Small intestine (tissue), 7 donors: ENCODE results near the gene RCC2. TPM values are rescaled to one million over a fixed set of nuclear protein-coding genes. Genes with fewer than 3 reads are reported as not detected.
"Not testable (repeated sequence)": the region's sequence is repeated elsewhere in the genome, so short reads cannot be mapped to it uniquely, and the experiment has no call there.

ENCODE experiments used
- DNase-seq, 2 donors: peaks; one replicate each; pipeline versions ENCODE4 v3.0.0 to v3.0.0-alpha.2; 2013
- FAIRE-seq: peaks from 2 replicates; lab custom pipeline; 2012; peaks lifted over from hg19 to GRCh38; lab: Jason Lieb, UNC
- H3K27ac ChIP-seq, 3 donors: one replicate each; pipeline ENCODE4 v1.5.1; 2013; ENCODE audit warnings: low read length in 2 of 3, mild to moderate bottlenecking in 2 of 3, control low read depth in 1 of 3, inconsistent platforms in 1 of 3, low read depth in 1 of 3, moderate library complexity in 1 of 3
- H3K27me3 ChIP-seq, 3 donors: one replicate each; pipeline ENCODE4 v1.6.1; 2013; ENCODE audit warnings: low read length in 3 of 3, inconsistent platforms in 1 of 3; ENCODE audit not compliant: control insufficient read depth in 3 of 3, insufficient read depth in 3 of 3
- H3K36me3 ChIP-seq, 3 donors: one replicate each; pipeline ENCODE4 v1.6.1; 2013; ENCODE audit warnings: low read length in 3 of 3, inconsistent platforms in 1 of 3, low read depth in 1 of 3, mild to moderate bottlenecking in 1 of 3, moderate library complexity in 1 of 3; ENCODE audit not compliant: control insufficient read depth in 3 of 3, insufficient read depth in 2 of 3
- H3K4me1 ChIP-seq, 3 donors: one replicate each; pipeline ENCODE4 v1.6.1; 2013; ENCODE audit warnings: low read length in 2 of 3, inconsistent platforms in 1 of 3, low read depth in 1 of 3, mild to moderate bottlenecking in 1 of 3, moderate library complexity in 1 of 3; ENCODE audit not compliant: control insufficient read depth in 3 of 3, insufficient read depth in 2 of 3
- H3K4me3 ChIP-seq, 3 donors: one replicate each; pipeline ENCODE4 v1.5.1; 2013; ENCODE audit warnings: low read length in 3 of 3, control low read depth in 1 of 3, inconsistent platforms in 1 of 3, low read depth in 1 of 3, mild to moderate bottlenecking in 1 of 3, moderate library complexity in 1 of 3
- H3K9me3 ChIP-seq, 2 donors: one replicate each; pipeline ENCODE4 v1.6.1; 2013; ENCODE audit warnings: low read depth in 1 of 2, low read length in 1 of 2; ENCODE audit not compliant: control insufficient read depth in 2 of 2, insufficient read depth in 1 of 2
- WGBS, 3 donors: extraction: QIAGEN DNeasy Blood & Tissue Kit; methylation state at CpG; one replicate each; pipeline ENCODE4 v1.1.7; 2013; 5-methylcytosine and 5-hydroxymethylcytosine counted together
- polyA plus RNA-seq, 4 donors: library from polyadenylated mRNA; stranded (reverse) in 3 of 4; unstranded in 1 of 4; fragments of 200-250 nt in 3 of 4; fragments of 120-200 nt in 1 of 4; gene quantifications; one replicate each; pipeline versions ENCODE4 v1.2.1 to v1.2.3, GENCODE V29; 2013
- donor health status: healthy with polysubstance abuse.
- donor health status: control.
- donor health status: control.
- donor health status: Bipolar disorder and iron deficiency.
- donor health status: healthy.

The RCC2 gene
- polyA plus RNA-seq, 4 donors, result 11.2 to 65.6 (median 29.6) TPM

- Histone ChIP-seq H3K9me3 (no peaks in the 10 kb centered on the region), H3K4me1 (no peaks in the 10 kb centered on the region), H3K4me3 (no peak overlapping the region), H3K27me3 (no peaks in the 10 kb centered on the region), H3K36me3 (peaks cover 9 to 79% (median 12%) of the 10 kb centered on the region in 3 donors), H3K27ac (no peak overlapping the region)
- no peak for DNase-seq
- FAIRE-seq, result no peak
- WGBS, 3 donors, result 63 to 70% (median 66%) methylated on average over 7 of the region's 7 CpGs
Measured at GRCh38 chr1:17422461-17422860, 17.0 kb downstream of the RCC2 start.

GRCh38 chr1:17420391-17420918, 19.0 kb downstream of the RCC2 start:
- Histone ChIP-seq H3K36me3 (peaks cover 15 to 76% (median 16%) of the 10 kb centered on the region in 3 donors), H3K4me1 (no peaks in the 10 kb centered on the region), H3K4me3 (no peak overlapping the region), H3K9me3 (no peaks in the 10 kb centered on the region), H3K27me3 (no peaks in the 10 kb centered on the region), H3K27ac (no peak overlapping the region)
- DNase-seq (no peak), FAIRE-seq (no peak)
- 72 to 77% (median 74%) methylated on average over 6 of the region's 6 CpGs for WGBS, 3 donors

- FAIRE-seq, result no peak
- DNase-seq, result peak; percentile 32 to 67
- Histone ChIP-seq H3K4me1 (no peaks in the 10 kb centered on the region), H3K36me3 (peaks cover 12 to 74% (median 15%) of the 10 kb centered on the region in 3 donors), H3K27ac (no peak overlapping the region), H3K4me3 (no peak overlapping the region), H3K27me3 (no peaks in the 10 kb centered on the region), H3K9me3 (no peaks in the 10 kb centered on the region)
- WGBS, 3 donors, result 48 to 59% (median 54%) methylated on average over 42 of the region's 42 CpGs
Measured at GRCh38 chr1:17419626-17420328, 19.7 kb downstream of the RCC2 start.

- no peak for FAIRE-seq
- WGBS, 3 donors, result 91 to 93% (median 91%) methylated on average over 20 of the region's 20 CpGs
Measured at GRCh38 chr1:17416389-17416788, 23.1 kb downstream of the RCC2 start.

GRCh38 chr1:17414022-17414421, 25.5 kb downstream of the RCC2 start:
- Histone ChIP-seq H3K27me3 (no peaks in the 10 kb centered on the region), H3K36me3 (peaks cover 31 to 85% (median 34%) of the 10 kb centered on the region in 3 donors), H3K4me3 (no peak overlapping the region), H3K27ac (no peak overlapping the region), H3K4me1 (no peaks in the 10 kb centered on the region), H3K9me3 (no peaks in the 10 kb centered on the region)
- FAIRE-seq (no peak), DNase-seq (no peak)
- WGBS, 3 donors, result 93 to 97% (median 95%) methylated on average over 2 of the region's 2 CpGs

More at GRCh38 chr1:17416389-17416788, 23.1 kb downstream of the RCC2 start:
- DNase-seq, result no peak
- no peak overlapping the region for H3K27ac ChIP-seq
- no peaks in the 10 kb centered on the region for H3K9me3 ChIP-seq
- no peak overlapping the region for H3K4me3 ChIP-seq
- H3K27me3 ChIP-seq, result no peaks in the 10 kb centered on the region
- H3K36me3 ChIP-seq, result peaks cover 24 to 74% (median 25%) of the 10 kb centered on the region in 3 donors
- H3K4me1 ChIP-seq, result no peaks in the 10 kb centered on the region

GRCh38 chr1:17412093-17412870, 27.2 kb downstream of the RCC2 start:
- H3K36me3 ChIP-seq, result peaks cover 35 to 80% (median 35%) of the 10 kb centered on the region in 3 donors
- no peaks in the 10 kb centered on the region for H3K27me3 ChIP-seq
- no peaks in the 10 kb centered on the region for H3K9me3 ChIP-seq
- FAIRE-seq (no peak), DNase-seq (no peak)
- 50 to 81% (median 70%) methylated on average over 16 of the region's 16 CpGs for whole genome bisulfite sequencing, 3 donors
- no peaks in the 10 kb centered on the region for H3K4me1 ChIP-seq
- no peak overlapping the region for H3K27ac ChIP-seq
- no peak overlapping the region for H3K4me3 ChIP-seq

- FAIRE-seq (no peak), DNase-seq (no peak)
- Histone ChIP-seq H3K27ac (no peak overlapping the region), H3K4me3 (no peak overlapping the region), H3K36me3 (peaks cover 25 to 69% (median 28%) of the 10 kb centered on the region in 3 donors), H3K9me3 (no peaks in the 10 kb centered on the region), H3K4me1 (no peaks in the 10 kb centered on the region), H3K27me3 (no peaks in the 10 kb centered on the region)
- 73 to 93% (median 92%) methylated on average over 10 of the region's 10 CpGs for WGBS, 3 donors
Measured at GRCh38 chr1:17409391-17409811, 30.1 kb downstream of the RCC2 start.

GRCh38 chr1:17407786-17408514, 31.5 kb downstream of the RCC2 start:
- not testable (repeated sequence) for H3K4me1 ChIP-seq, FAIRE-seq, H3K4me3 ChIP-seq, DNase-seq, H3K27me3 ChIP-seq, H3K27ac ChIP-seq, H3K9me3 ChIP-seq
- peaks cover 22 to 55% (median 25%) of the 10 kb centered on the region in 3 donors for H3K36me3 ChIP-seq
- WGBS, 3 donors, result 95 to 96% (median 96%) methylated on average over 28 to 30 of the region's 30 CpGs
